Smooth muscle cell (in vitro differentiated cells): ENCODE data around the gene KCNK3. TPM values are rescaled to one million over a fixed set of nuclear protein-coding genes. Genes with fewer than 3 reads are reported as not detected.

Experiments used
- DNase-seq: peaks from one replicate; lab custom pipeline; 2025; ENCODE audit not compliant: unreplicated experiment; lab: John Stamatoyannopoulos, UW
- H2AFZ ChIP-seq: fragments of 200-600 bp; sonication (generic); 2 replicates; pipeline ENCODE4 v1.6.0; 2016; ENCODE audit warnings: antibody characterized with exemption, low read depth, mild to moderate bottlenecking
- H3F3A ChIP-seq: fragments of 200-600 bp; sonication (generic); 2 replicates; pipeline ENCODE4 v1.6.0; 2017; ENCODE audit warnings: antibody characterized with exemption, low read depth
- H3K27ac ChIP-seq: fragments of 200-600 bp; sonication (generic); 2 replicates; pipeline ENCODE4 v1.5.1; 2016; ENCODE audit warnings: low read depth, mild to moderate bottlenecking
- H3K27me3 ChIP-seq: fragments of 200-600 bp; sonication (generic); 2 replicates; pipeline ENCODE4 v1.6.1; 2016; ENCODE audit warnings: low read depth, mild to moderate bottlenecking
- H3K36me3 ChIP-seq: fragments of 200-600 bp; sonication (generic); 2 replicates; pipeline ENCODE4 v1.5.1; 2016; ENCODE audit warnings: low read depth
- H3K4me1 ChIP-seq: fragments of 200-600 bp; sonication (generic); 2 replicates; pipeline ENCODE4 v1.5.1; 2016; ENCODE audit warnings: low read depth
- H3K4me2 ChIP-seq: fragments of 200-600 bp; sonication (generic); 2 replicates; pipeline ENCODE4 v1.6.0; 2016; ENCODE audit warnings: mild to moderate bottlenecking
- H3K4me3 ChIP-seq: fragments of 200-600 bp; sonication (generic); 2 replicates; pipeline ENCODE4 v1.5.1; 2016; ENCODE audit warnings: mild to moderate bottlenecking
- H3K79me2 ChIP-seq: fragments of 200-600 bp; sonication (generic); 2 replicates; pipeline ENCODE4 v1.6.0; 2016; ENCODE audit warnings: low read depth, mild to moderate bottlenecking
- H3K9ac ChIP-seq: fragments of 200-600 bp; sonication (generic); 2 replicates; pipeline ENCODE4 v1.6.0; 2016; ENCODE audit warnings: low read depth
- H3K9me3 ChIP-seq: fragments of 200-600 bp; sonication (generic); replicated peaks from 2 replicates; pipeline ENCODE4 v1.5.1; 2016; ENCODE audit warnings: low read depth
- H4K20me1 ChIP-seq: fragments of 200-600 bp; sonication (generic); 2 replicates; pipeline ENCODE4 v1.6.0; 2016; ENCODE audit warnings: low read depth
- WGBS: methylation state at CpG from one replicate; pipeline ENCODE4 v1.1.7; 2016; ENCODE audit warnings: low lambda C conversion rate; 5-methylcytosine and 5-hydroxymethylcytosine counted together
- polyA plus RNA-seq: library from polyadenylated mRNA; unstranded; fragments of >200 nt; fragmentation: Nextera tagmentation; extraction: Ambion mirVana; gene quantifications from 2 replicates; pipeline ENCODE4 v1.2.1, GENCODE V29; 2016
- total RNA-seq: library from RNA; depleted of rRNA; stranded (reverse); fragments of >200 nt; gene quantifications from 2 replicates; pipeline ENCODE4 v1.2.3, GENCODE V29; 2014
- TF ChIP-seq, protein P1 (sequence below): fragments of 200-600 bp; sonication (generic); IDR thresholded peaks from 2 replicates; pipeline ENCODE4 v1.5.1; 2017; ENCODE audit warnings: borderline replicate concordance, mild to moderate bottlenecking, antibody characterized with exemption; ENCODE audit not compliant: insufficient read depth, poor library complexity, severe bottlenecking

Gene KCNK3
- total and polyA plus RNA-seq, 2 experiments from 2014 or later = 1.1 to 7.5 TPM

DNA sequence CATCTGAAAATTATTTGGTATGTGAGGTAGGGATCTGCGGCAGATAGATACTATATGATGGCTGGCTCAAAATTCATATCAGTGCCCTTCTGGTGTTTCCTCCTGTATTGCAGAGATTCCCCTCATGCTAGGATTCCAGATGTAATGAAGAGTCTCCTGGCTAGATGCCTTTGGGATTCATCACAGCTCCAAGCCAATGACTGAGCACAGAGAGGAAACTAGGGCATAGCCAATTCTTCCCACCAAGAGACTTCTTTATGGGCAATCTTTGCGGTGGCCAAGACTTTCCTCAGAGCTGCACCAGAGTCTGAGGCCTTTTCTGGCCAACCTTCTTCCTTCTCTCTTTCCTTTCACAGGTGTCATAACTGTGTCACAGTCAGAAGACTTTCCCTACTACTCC, 25.9 kb upstream of the KCNK3 start:
- DNase-seq = no peak
- Histone ChIP-seq H3K36me3 (no peaks in the 10 kb centered on the region), H3F3A (peaks cover 15% of the 10 kb centered on the region), H4K20me1 (no peaks in the 10 kb centered on the region), H3K9ac (no peak overlapping the region), H3K9me3 (no peaks in the 10 kb centered on the region), H3K27me3 (no peaks in the 10 kb centered on the region), H3K4me3 (no peak overlapping the region), H3K4me2 (peak overlapping the region; percentile 58), H3K27ac (peak overlapping the region; percentile 77), H3K79me2 (no peaks in the 10 kb centered on the region), H2AFZ (no peak overlapping the region), H3K4me1 (no peaks in the 10 kb centered on the region)
- TF ChIP-seq, protein P1, sequence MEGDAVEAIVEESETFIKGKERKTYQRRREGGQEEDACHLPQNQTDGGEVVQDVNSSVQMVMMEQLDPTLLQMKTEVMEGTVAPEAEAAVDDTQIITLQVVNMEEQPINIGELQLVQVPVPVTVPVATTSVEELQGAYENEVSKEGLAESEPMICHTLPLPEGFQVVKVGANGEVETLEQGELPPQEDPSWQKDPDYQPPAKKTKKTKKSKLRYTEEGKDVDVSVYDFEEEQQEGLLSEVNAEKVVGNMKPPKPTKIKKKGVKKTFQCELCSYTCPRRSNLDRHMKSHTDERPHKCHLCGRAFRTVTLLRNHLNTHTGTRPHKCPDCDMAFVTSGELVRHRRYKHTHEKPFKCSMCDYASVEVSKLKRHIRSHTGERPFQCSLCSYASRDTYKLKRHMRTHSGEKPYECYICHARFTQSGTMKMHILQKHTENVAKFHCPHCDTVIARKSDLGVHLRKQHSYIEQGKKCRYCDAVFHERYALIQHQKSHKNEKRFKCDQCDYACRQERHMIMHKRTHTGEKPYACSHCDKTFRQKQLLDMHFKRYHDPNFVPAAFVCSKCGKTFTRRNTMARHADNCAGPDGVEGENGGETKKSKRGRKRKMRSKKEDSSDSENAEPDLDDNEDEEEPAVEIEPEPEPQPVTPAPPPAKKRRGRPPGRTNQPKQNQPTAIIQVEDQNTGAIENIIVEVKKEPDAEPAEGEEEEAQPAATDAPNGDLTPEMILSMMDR = no peak
- 39% methylated on average over 2 of the region's 2 CpGs for WGBS

DNA sequence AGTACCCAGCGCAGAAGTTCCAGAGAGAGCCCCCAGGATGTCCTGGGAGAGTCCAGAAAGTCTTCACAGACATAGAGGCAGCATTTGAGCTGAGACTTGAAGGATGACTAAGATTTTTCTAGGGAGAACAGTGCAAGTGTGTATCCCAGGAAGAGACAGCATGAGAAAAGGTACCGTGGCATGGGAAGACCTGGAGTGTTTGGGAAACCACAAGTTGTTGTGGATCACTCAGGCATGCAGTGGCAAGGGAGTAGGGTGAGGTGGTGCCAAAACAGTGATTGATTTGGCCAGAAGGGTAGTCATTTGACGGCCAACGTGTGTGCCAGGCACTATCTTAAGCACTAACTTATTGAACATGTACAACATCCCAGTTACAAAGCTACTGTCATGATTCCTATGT, 24.5 kb upstream of the KCNK3 start:
- no peaks in the 10 kb centered on the region for H4K20me1 ChIP-seq
- H2AFZ ChIP-seq = no peak overlapping the region
- H3K27me3 ChIP-seq = no peaks in the 10 kb centered on the region
- 94% methylated on average over 4 of the region's 4 CpGs for WGBS
- H3F3A ChIP-seq = peaks cover 15% of the 10 kb centered on the region
- no peaks in the 10 kb centered on the region for H3K79me2 ChIP-seq
- no peaks in the 10 kb centered on the region for H3K36me3 ChIP-seq
- H3K9ac ChIP-seq = no peak overlapping the region
- H3K4me3 ChIP-seq = no peak overlapping the region
- no peak for DNase-seq
- H3K27ac ChIP-seq = no peak overlapping the region
- no peak overlapping the region for H3K4me2 ChIP-seq
- no peaks in the 10 kb centered on the region for H3K9me3 ChIP-seq
- no peaks in the 10 kb centered on the region for H3K4me1 ChIP-seq
- TF ChIP-seq, protein P1 = no peak

DNA sequence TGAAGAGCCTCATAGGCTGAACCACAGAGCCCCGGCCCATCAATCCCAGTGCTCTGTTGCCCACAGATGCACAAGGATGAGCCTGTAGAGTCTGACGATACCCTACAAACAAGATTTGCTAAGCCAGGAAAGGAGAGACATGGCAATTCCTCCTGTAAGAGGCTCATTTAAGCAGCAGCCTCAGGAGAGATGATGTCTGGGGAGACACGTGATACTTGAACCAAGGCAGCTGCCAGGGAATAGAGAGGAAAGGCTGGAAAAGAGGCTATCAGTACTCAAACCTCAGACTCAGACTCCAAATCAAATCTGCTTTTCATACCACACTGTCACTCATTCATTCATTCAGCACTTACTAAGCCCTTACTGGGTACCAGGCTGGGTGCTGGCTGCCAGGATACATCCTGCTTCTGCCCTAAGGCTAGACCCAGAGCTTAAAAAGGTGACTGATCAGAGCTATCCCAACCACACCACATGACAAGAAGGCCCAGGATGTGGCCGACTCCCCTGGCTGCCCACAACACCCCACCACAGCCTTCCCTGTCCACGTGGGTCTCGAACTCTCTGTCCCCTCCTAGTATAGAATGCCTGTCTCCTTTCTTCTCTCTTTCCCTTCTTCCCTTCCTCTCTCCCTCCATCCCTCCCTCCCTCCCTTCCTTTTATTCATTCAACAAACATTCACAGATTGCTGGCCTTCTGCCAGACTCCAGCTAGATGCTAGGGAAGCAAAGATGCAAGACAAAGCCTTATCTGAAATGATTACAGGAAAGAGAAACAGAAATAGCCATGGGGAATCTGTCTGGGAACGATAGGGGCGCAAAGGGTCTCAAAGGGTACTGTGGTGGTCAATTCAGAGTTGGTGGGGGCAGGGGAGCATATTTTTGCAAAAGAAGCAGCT, 23.4 kb upstream of the KCNK3 start:
- DNase-seq = no peak
- H3K4me1 ChIP-seq = no peaks in the 10 kb centered on the region
- TF ChIP-seq, protein P1 = no peak
- H3K4me3 ChIP-seq = no peak overlapping the region
- peaks cover 15% of the 10 kb centered on the region for H3F3A ChIP-seq
- no peaks in the 10 kb centered on the region for H3K9me3 ChIP-seq
- H3K79me2 ChIP-seq = no peaks in the 10 kb centered on the region
- no peak overlapping the region for H3K9ac ChIP-seq
- H3K36me3 ChIP-seq = no peaks in the 10 kb centered on the region
- no peak overlapping the region for H2AFZ ChIP-seq
- 48% methylated on average over 8 of the region's 8 CpGs for WGBS
- H3K4me2 ChIP-seq = peak overlapping the region; percentile 33
- H3K27me3 ChIP-seq = no peaks in the 10 kb centered on the region
- H4K20me1 ChIP-seq = no peaks in the 10 kb centered on the region
- H3K27ac ChIP-seq = peak overlapping the region; percentile 15
